Fibroblast of lung (primary cell): ENCODE measurements around the gene ACYP2. TPM values are rescaled to one million over a fixed set of nuclear protein-coding genes. Genes with fewer than 3 reads are reported as not detected.

ENCODE experiments used
- DNase-seq, 2 donors: peaks; one replicate each; pipeline versions ENCODE4 v3.0.0 to v3.0.0-alpha.2; 2010; ENCODE audit warnings: low read depth in 2 of 2
- H2AFZ ChIP-seq: 2 replicates; pipeline ENCODE4 v1.5.1; 2012; ENCODE audit warnings: low read length, control low read depth, inconsistent platforms
- H3K27ac ChIP-seq: 2 replicates; pipeline ENCODE4 v1.5.1; 2011; ENCODE audit warnings: low read length, control low read depth; ENCODE audit not compliant: insufficient read depth
- H3K27me3 ChIP-seq: 2 replicates; pipeline ENCODE4 v1.5.1; 2011; ENCODE audit warnings: mild to moderate bottlenecking, low read length; ENCODE audit not compliant: control insufficient read depth, insufficient read depth
- H3K36me3 ChIP-seq: 2 replicates; pipeline ENCODE4 v1.5.1; 2011; ENCODE audit warnings: low read length; ENCODE audit not compliant: control insufficient read depth, insufficient read depth
- H3K4me1 ChIP-seq: 2 replicates; pipeline ENCODE4 v1.5.1; 2011; ENCODE audit warnings: low read length; ENCODE audit not compliant: control insufficient read depth, insufficient read depth; ENCODE audit errors: extremely low read depth
- H3K4me2 ChIP-seq: 2 replicates; pipeline ENCODE4 v1.5.1; 2011; ENCODE audit warnings: low read length, control low read depth; ENCODE audit not compliant: insufficient read depth; ENCODE audit errors: extremely low read depth
- H3K4me3 ChIP-seq, 4 experiments: fragments of 200-600 bp in 1 of 4; sonication (generic) in 1 of 4; replicated peaks in 1 of 4; 2 replicates each; pipeline ENCODE4 v1.5.1; 2011 to 2016; ENCODE audit warnings: low read length in 4 of 4, low read depth in 3 of 4, mild to moderate bottlenecking in 3 of 4, control low read depth in 2 of 4, inconsistent platforms in 1 of 4, mixed read lengths in 1 of 4; ENCODE audit not compliant: insufficient read depth in 1 of 4; ENCODE audit errors: control extremely low read depth in 1 of 4
- H3K79me2 ChIP-seq: 2 replicates; pipeline ENCODE4 v1.5.1; 2012; ENCODE audit warnings: mild to moderate bottlenecking, low read length, inconsistent platforms; ENCODE audit not compliant: control insufficient read depth, insufficient read depth
- H3K9ac ChIP-seq: 2 replicates; pipeline ENCODE4 v1.5.1; 2011; ENCODE audit warnings: mild to moderate bottlenecking, low read length, control low read depth; ENCODE audit not compliant: insufficient read depth
- H3K9me3 ChIP-seq: 2 replicates; pipeline ENCODE4 v1.5.1; 2012; ENCODE audit warnings: low read depth, low read length; ENCODE audit not compliant: control insufficient read depth, insufficient read depth
- H4K20me1 ChIP-seq: 2 replicates; pipeline ENCODE4 v1.5.1; 2011; ENCODE audit warnings: low read length; ENCODE audit not compliant: control insufficient read depth, insufficient read depth; ENCODE audit errors: extremely low read depth
- CTCF ChIP-seq, 2 donors: IDR thresholded peaks in 1 of 2; conservative IDR thresholded peaks in 1 of 2; 1 replicate in 1 of 2; 2 replicates in 1 of 2; pipeline ENCODE4 v1.5.1; 2011 to 2012; ENCODE audit warnings: low read length in 2 of 2, control low read depth in 1 of 2, inconsistent platforms in 1 of 2, low read depth in 1 of 2, mild to moderate bottlenecking in 1 of 2
- EZH2 ChIP-seq: IDR thresholded peaks from 2 replicates; pipeline ENCODE4 v1.5.1; 2012; ENCODE audit warnings: low read length, control low read depth, mild to moderate bottlenecking; ENCODE audit errors: missing control alignments
- polyA plus RNA-seq, 2 donors: library from polyadenylated mRNA; depleted of rRNA in 1 of 2; stranded (reverse) in 1 of 2; unstranded in 1 of 2; fragments of >200 nt; gene quantifications; 2 replicates each; pipeline ENCODE4 v1.2.1, GENCODE V29; 2011 to 2012; ENCODE audit warnings: missing spikeins in 1 of 2
- total RNA-seq: library from RNA; depleted of rRNA; stranded (reverse); fragments of >200 nt; gene quantifications from 2 replicates; pipeline ENCODE4 v1.2.1, GENCODE V29; 2014

The ACYP2 gene
- total and polyA plus RNA-seq, 2 donors (not counting 1 experiment from before 2014, with no cell fraction given), result 9.7 to 24.4 TPM

GRCh38 chr2:54353216-54353615 is 237.8 kb downstream of the ACYP2 start:
- Histone ChIP-seq H3K79me2 (no peaks in the 10 kb centered on the region), H3K9ac (no peak overlapping the region), H3K27me3 (no peaks in the 10 kb centered on the region), H3K4me2 (no peak overlapping the region), H3K9me3 (no peaks in the 10 kb centered on the region), H3K4me1 (no peaks in the 10 kb centered on the region), H3K36me3 (no peaks in the 10 kb centered on the region), H4K20me1 (no peaks in the 10 kb centered on the region), H3K4me3 (no peak overlapping the region), H2AFZ (no peak overlapping the region), H3K27ac (no peak overlapping the region)
- no peak for DNase-seq
- TF ChIP-seq EZH2, result no peak
- no peak for TF ChIP-seq CTCF (conservative IDR thresholded peaks at IDR 0.05 in 1 of 2, IDR thresholded peaks at IDR 0.05 in 1 of 2; ENCODE audit: low read depth in 1 of 2, low read length in 2 of 2)

Other genes with a start within 250 kb of the ACYP2 start
- 18.7 and 26.8 TPM in 2 replicates for gene PSME4, start 144.6 kb upstream of the ACYP2 start, total RNA-seq
- gene PSME4, start 144.6 kb upstream of the ACYP2 start, polyA plus RNA-seq, result 34.6 and 43.2 TPM in 2 replicates
- gene TSPYL6, start 140.6 kb downstream of the ACYP2 start, total RNA-seq, result not detected in 2 replicates
- gene TSPYL6, start 140.6 kb downstream of the ACYP2 start, polyA plus RNA-seq, result not detected in 2 replicates